ENCODE data around the gene CHMP1B.

The CHMP1B gene

DNA sequence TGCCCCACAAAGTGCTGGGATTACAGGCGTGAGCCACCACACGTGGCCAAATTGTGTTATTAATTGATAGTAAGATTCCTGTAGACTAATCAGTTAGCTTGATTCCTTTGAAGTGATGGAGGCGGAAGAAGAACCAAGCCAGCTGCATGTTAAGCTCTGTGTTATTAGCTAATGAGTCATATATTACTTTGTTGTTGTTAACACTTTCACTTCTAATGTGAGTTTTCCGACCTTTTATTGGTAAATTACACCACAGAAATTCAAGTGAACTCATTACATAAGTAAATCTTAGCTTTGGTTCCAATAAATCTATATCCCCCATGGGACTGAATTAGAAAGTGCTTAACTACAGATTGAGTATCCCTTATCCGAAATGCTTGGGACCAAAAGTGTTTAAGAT is 20.3 kb downstream of the CHMP1B start:
- H2AK5ac ChIP-seq (ENCODE audit: low read length, severe bottlenecking): no peak overlapping the region
- no peaks in the 10 kb centered on the region for H3K27me3 ChIP-seq (ENCODE audit: control insufficient read depth in 1 of 2, insufficient read depth in 1 of 2, low read length in 2 of 2)
- H3K23ac ChIP-seq (ENCODE audit: low read length in 2 of 2): no peak overlapping the region
- H4K91ac ChIP-seq (ENCODE audit: low read length): no peak overlapping the region
- H2BK5ac ChIP-seq (ENCODE audit: low read depth, low read length, poor library complexity, severe bottlenecking): no peak overlapping the region
- no peak overlapping the region for H2BK15ac ChIP-seq (ENCODE audit: low read depth, poor library complexity, severe bottlenecking)
- no peak overlapping the region for H3K27ac ChIP-seq (ENCODE audit: low read length, poor library complexity, severe bottlenecking)
- no peak overlapping the region for H4K8ac ChIP-seq (ENCODE audit: low read length)
- H2BK120ac ChIP-seq (ENCODE audit: low read depth, low read length): no peak overlapping the region
- WGBS: 68% methylated on average over 3 of the region's 5 CpGs
- H3K4ac ChIP-seq (ENCODE audit: low read depth in 1 of 2, low read length in 2 of 2): no peak overlapping the region
- no peaks in the 10 kb centered on the region for H3K36me3 ChIP-seq (ENCODE audit: control insufficient read depth in 1 of 2, insufficient read depth in 2 of 2, low read depth in 1 of 2, low read length in 2 of 2)
- H3K9me3 ChIP-seq (ENCODE audit: control insufficient read depth, low read length): no peaks in the 10 kb centered on the region
- H3K4me1 ChIP-seq (ENCODE audit: control insufficient read depth, insufficient read depth, low read depth, low read length): peaks cover 5% of the 10 kb centered on the region
- H3K4me2 ChIP-seq (ENCODE audit: low read length, poor library complexity, severe bottlenecking): no peak overlapping the region
- no peak for DNase-seq
- no peak overlapping the region for H2BK12ac ChIP-seq (ENCODE audit: low read length in 2 of 2)
- H2AFZ ChIP-seq (ENCODE audit: low read depth, low read length): no peak overlapping the region
- no peaks in the 10 kb centered on the region for H3K79me1 ChIP-seq (replicated peaks; ENCODE audit: low read length, poor library complexity, severe bottlenecking)
- H3K9ac ChIP-seq (ENCODE audit: low read length): no peak overlapping the region
- H3K18ac ChIP-seq (ENCODE audit: low read depth in 1 of 2, low read length in 2 of 2): no peak overlapping the region
- H3K14ac ChIP-seq (ENCODE audit: low read length in 2 of 2): no peak overlapping the region
- no peak overlapping the region for H3K4me3 ChIP-seq (ENCODE audit: insufficient read depth in 1 of 2, low read depth in 1 of 2, low read length in 2 of 2)

GRCh38 chr18:11872479-11873136 is 21.4 kb downstream of the CHMP1B start:
- H3K4me2 ChIP-seq (ENCODE audit: low read length, poor library complexity, severe bottlenecking): no peak overlapping the region
- no peak overlapping the region for H3K14ac ChIP-seq (ENCODE audit: low read length in 2 of 2)
- H2AFZ ChIP-seq (ENCODE audit: low read depth, low read length): no peak overlapping the region
- no peak overlapping the region for H3K23ac ChIP-seq (ENCODE audit: low read length in 2 of 2)
- no peak overlapping the region for H3K4me3 ChIP-seq (ENCODE audit: insufficient read depth in 1 of 2, low read depth in 1 of 2, low read length in 2 of 2)
- H3K27me3 ChIP-seq (ENCODE audit: control insufficient read depth in 1 of 2, insufficient read depth in 1 of 2, low read length in 2 of 2): no peaks in the 10 kb centered on the region
- H3K27ac ChIP-seq (ENCODE audit: low read length, poor library complexity, severe bottlenecking): no peak overlapping the region
- H4K91ac ChIP-seq (ENCODE audit: low read length): no peak overlapping the region
- H2BK5ac ChIP-seq (ENCODE audit: low read depth, low read length, poor library complexity, severe bottlenecking): no peak overlapping the region
- no peaks in the 10 kb centered on the region for H3K36me3 ChIP-seq (ENCODE audit: control insufficient read depth in 1 of 2, insufficient read depth in 2 of 2, low read depth in 1 of 2, low read length in 2 of 2)
- 86% methylated on average over 13 of the region's 13 CpGs for WGBS
- no peaks in the 10 kb centered on the region for H3K9me3 ChIP-seq (ENCODE audit: control insufficient read depth, low read length)
- no peak overlapping the region for H3K4ac ChIP-seq (ENCODE audit: low read depth in 1 of 2, low read length in 2 of 2)
- no peak overlapping the region for H2BK120ac ChIP-seq (ENCODE audit: low read depth, low read length)
- H2BK12ac ChIP-seq (ENCODE audit: low read length in 2 of 2): no peak overlapping the region
- no peak overlapping the region for H3K9ac ChIP-seq (ENCODE audit: low read length)
- no peak overlapping the region for H3K18ac ChIP-seq (ENCODE audit: low read depth in 1 of 2, low read length in 2 of 2)
- no peaks in the 10 kb centered on the region for H3K79me1 ChIP-seq (replicated peaks; ENCODE audit: low read length, poor library complexity, severe bottlenecking)
- no peak overlapping the region for H2AK5ac ChIP-seq (ENCODE audit: low read length, severe bottlenecking)
- peaks cover 5% of the 10 kb centered on the region for H3K4me1 ChIP-seq (ENCODE audit: control insufficient read depth, insufficient read depth, low read depth, low read length)
- no peak for DNase-seq
- H2BK15ac ChIP-seq (ENCODE audit: low read depth, poor library complexity, severe bottlenecking): no peak overlapping the region
- H4K8ac ChIP-seq (ENCODE audit: low read length): no peak overlapping the region

DNA sequence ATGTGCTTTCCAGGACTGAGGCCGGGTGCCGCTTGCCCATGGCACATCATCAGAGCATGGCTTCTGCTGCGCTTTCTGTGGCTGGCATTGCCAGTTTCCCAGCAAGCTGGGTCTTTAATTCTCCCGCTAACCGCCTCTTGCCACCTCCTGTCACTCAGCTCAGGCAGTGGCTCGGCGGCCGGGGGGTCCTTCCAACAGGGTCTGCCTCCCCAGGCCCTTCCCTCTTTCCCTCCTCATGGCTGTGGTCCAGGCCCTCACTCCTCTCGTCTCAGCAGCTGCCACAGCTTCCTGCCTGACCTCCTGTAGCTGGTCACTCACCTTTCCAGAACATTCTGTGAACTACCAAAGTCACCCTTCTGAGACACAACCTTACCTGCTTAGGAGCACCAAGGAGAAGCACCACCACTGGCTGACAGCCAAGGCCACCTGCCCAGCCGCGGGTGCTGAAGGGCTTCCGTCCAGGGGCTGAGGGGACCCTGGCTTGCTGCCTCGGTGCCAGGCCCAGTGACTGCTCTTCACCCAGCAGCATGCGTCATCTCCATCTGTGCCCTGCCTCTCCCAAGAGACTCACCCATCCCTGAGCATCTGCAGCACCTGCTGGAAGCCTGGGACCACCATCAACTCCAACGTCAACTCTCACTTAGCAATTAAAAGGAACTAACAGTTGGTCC is 22.6 kb downstream of the CHMP1B start:
- Histone ChIP-seq H2BK15ac (ENCODE audit: low read depth, poor library complexity, severe bottlenecking) (no peak overlapping the region), H3K18ac (ENCODE audit: low read depth in 1 of 2, low read length in 2 of 2) (no peak overlapping the region), H3K27me3 (ENCODE audit: control insufficient read depth in 1 of 2, insufficient read depth in 1 of 2, low read length in 2 of 2) (no peaks in the 10 kb centered on the region), H3K9ac (ENCODE audit: low read length) (no peak overlapping the region), H3K14ac (ENCODE audit: low read length in 2 of 2) (no peak overlapping the region), H2BK120ac (ENCODE audit: low read depth, low read length) (no peak overlapping the region), H3K27ac (ENCODE audit: low read length, poor library complexity, severe bottlenecking) (no peak overlapping the region), H3K4me2 (ENCODE audit: low read length, poor library complexity, severe bottlenecking) (no peak overlapping the region), H3K79me1 (replicated peaks; ENCODE audit: low read length, poor library complexity, severe bottlenecking) (no peaks in the 10 kb centered on the region), H2BK12ac (ENCODE audit: low read length in 2 of 2) (no peak overlapping the region), H3K36me3 (ENCODE audit: control insufficient read depth in 1 of 2, insufficient read depth in 2 of 2, low read depth in 1 of 2, low read length in 2 of 2) (no peaks in the 10 kb centered on the region), H3K23ac (ENCODE audit: low read length in 2 of 2) (no peak overlapping the region), H3K4me3 (ENCODE audit: insufficient read depth in 1 of 2, low read depth in 1 of 2, low read length in 2 of 2) (no peak overlapping the region), H3K9me3 (ENCODE audit: control insufficient read depth, low read length) (no peaks in the 10 kb centered on the region), H2AK5ac (ENCODE audit: low read length, severe bottlenecking) (no peak overlapping the region), H3K4ac (ENCODE audit: low read depth in 1 of 2, low read length in 2 of 2) (no peak overlapping the region), H2AFZ (ENCODE audit: low read depth, low read length) (no peak overlapping the region), H2BK5ac (ENCODE audit: low read depth, low read length, poor library complexity, severe bottlenecking) (no peak overlapping the region), H4K8ac (ENCODE audit: low read length) (no peak overlapping the region), H4K91ac (ENCODE audit: low read length) (no peak overlapping the region), H3K4me1 (ENCODE audit: control insufficient read depth, insufficient read depth, low read depth, low read length) (peaks cover 5% of the 10 kb centered on the region)
- 91% methylated on average over 15 of the region's 15 CpGs for WGBS
- no peak for DNase-seq

GRCh38 chr18:11874676-11875075 is 23.5 kb downstream of the CHMP1B start:
- Histone ChIP-seq H3K27me3 (ENCODE audit: control insufficient read depth in 1 of 2, insufficient read depth in 1 of 2, low read length in 2 of 2) (no peaks in the 10 kb centered on the region), H3K9ac (ENCODE audit: low read length) (no peak overlapping the region), H3K4me3 (ENCODE audit: insufficient read depth in 1 of 2, low read depth in 1 of 2, low read length in 2 of 2) (no peak overlapping the region), H2AK5ac (ENCODE audit: low read length, severe bottlenecking) (no peak overlapping the region), H3K27ac (ENCODE audit: low read length, poor library complexity, severe bottlenecking) (no peak overlapping the region), H2BK120ac (ENCODE audit: low read depth, low read length) (no peak overlapping the region), H2BK12ac (ENCODE audit: low read length in 2 of 2) (no peak overlapping the region), H2BK5ac (ENCODE audit: low read depth, low read length, poor library complexity, severe bottlenecking) (no peak overlapping the region), H3K18ac (ENCODE audit: low read depth in 1 of 2, low read length in 2 of 2) (no peak overlapping the region), H3K4me2 (ENCODE audit: low read length, poor library complexity, severe bottlenecking) (no peak overlapping the region), H3K23ac (ENCODE audit: low read length in 2 of 2) (no peak overlapping the region), H4K8ac (ENCODE audit: low read length) (no peak overlapping the region), H3K4me1 (ENCODE audit: control insufficient read depth, insufficient read depth, low read depth, low read length) (peaks cover 5% of the 10 kb centered on the region), H3K4ac (ENCODE audit: low read depth in 1 of 2, low read length in 2 of 2) (no peak overlapping the region), H4K91ac (ENCODE audit: low read length) (no peak overlapping the region), H3K79me1 (replicated peaks; ENCODE audit: low read length, poor library complexity, severe bottlenecking) (no peaks in the 10 kb centered on the region), H2AFZ (ENCODE audit: low read depth, low read length) (no peak overlapping the region), H2BK15ac (ENCODE audit: low read depth, poor library complexity, severe bottlenecking) (no peak overlapping the region), H3K36me3 (ENCODE audit: control insufficient read depth in 1 of 2, insufficient read depth in 2 of 2, low read depth in 1 of 2, low read length in 2 of 2) (no peaks in the 10 kb centered on the region), H3K14ac (ENCODE audit: low read length in 2 of 2) (no peak overlapping the region), H3K9me3 (ENCODE audit: control insufficient read depth, low read length) (no peaks in the 10 kb centered on the region)
- DNase-seq: no peak
- 88% methylated on average over 8 of the region's 8 CpGs for WGBS
